GM23338 (cell line): ENCODE data around the gene SLC24A5. TPM values are rescaled to one million over a fixed set of nuclear protein-coding genes. Genes with fewer than 3 reads are reported as not detected.

Experiments
- ATAC-seq: fragments of 200-7000 bp; cut with Tn5 transposase; 3 replicates; pipeline ENCODE4 v1.9.1; 2020
- DNase-seq: peaks from one replicate; pipeline ENCODE4 v3.0.0-alpha.2; 2015; ENCODE audit warnings: low spot score
- H2AFZ ChIP-seq: fragments of 200-600 bp; sonication (generic); 2 replicates; pipeline ENCODE4 v1.8.0; 2016; ENCODE audit warnings: antibody characterized with exemption, mild to moderate bottlenecking, moderate library complexity
- H3F3A ChIP-seq: fragments of 200-600 bp; sonication (generic); replicated peaks from 2 replicates; pipeline ENCODE4 v1.8.0; 2017; ENCODE audit warnings: antibody characterized with exemption, mixed run types, low read depth
- H3K27ac ChIP-seq: fragments of 200-600 bp; sonication (generic); 2 replicates; pipeline ENCODE4 v1.6.1; 2016; ENCODE audit warnings: low read depth
- H3K27me3 ChIP-seq: fragments of 200-600 bp; sonication (generic); 2 replicates; pipeline ENCODE4 v1.8.0; 2016; ENCODE audit warnings: mild to moderate bottlenecking, mixed run types, moderate library complexity; ENCODE audit not compliant: insufficient read depth
- H3K36me3 ChIP-seq: fragments of 200-600 bp; sonication (generic); 2 replicates; pipeline ENCODE4 v1.8.0; 2016; ENCODE audit warnings: mild to moderate bottlenecking; ENCODE audit not compliant: insufficient read depth
- H3K4me1 ChIP-seq: fragments of 200-600 bp; sonication (generic); 2 replicates; pipeline ENCODE4 v1.8.0; 2016; ENCODE audit warnings: mild to moderate bottlenecking, moderate library complexity; ENCODE audit not compliant: insufficient read depth
- H3K4me2 ChIP-seq: fragments of 200-600 bp; sonication (generic); 2 replicates; pipeline ENCODE4 v1.7.1; 2017; ENCODE audit warnings: mixed run types
- H3K4me3 ChIP-seq: fragments of 200-600 bp; sonication (generic); 2 replicates; pipeline ENCODE4 v1.6.1; 2016; ENCODE audit warnings: mixed run types
- H3K79me2 ChIP-seq: fragments of 200-600 bp; sonication (generic); replicated peaks from 2 replicates; pipeline ENCODE4 v1.8.0; 2017; ENCODE audit warnings: mild to moderate bottlenecking; ENCODE audit not compliant: insufficient read depth
- H3K9me2 ChIP-seq: fragments of 200-600 bp; sonication (generic); 2 replicates; pipeline ENCODE4 v1.8.0; 2017; ENCODE audit not compliant: insufficient read depth
- H4K20me1 ChIP-seq: fragments of 200-600 bp; sonication (generic); replicated peaks from 2 replicates; pipeline ENCODE4 v1.8.0; 2017; ENCODE audit warnings: mild to moderate bottlenecking; ENCODE audit not compliant: insufficient read depth
- H3K27ac Mint-ChIP-seq: 2 replicates; pipeline ENCODE4 v1.8.0; 2020; ENCODE audit warnings: inconsistent platforms, mild to moderate bottlenecking, moderate library complexity, mixed read lengths
- H3K27me3 Mint-ChIP-seq: 3 replicates; pipeline ENCODE4 v1.8.0; 2022; ENCODE audit warnings: low read depth, mild to moderate bottlenecking, moderate library complexity, mixed read lengths, inconsistent platforms; ENCODE audit not compliant: insufficient read depth, poor library complexity
- H3K36me3 Mint-ChIP-seq: 3 replicates; pipeline ENCODE4 v1.8.0; 2021; ENCODE audit warnings: low read depth, mild to moderate bottlenecking, inconsistent platforms, moderate library complexity, mixed read lengths
- H3K4me1 Mint-ChIP-seq: 3 replicates; pipeline ENCODE4 v1.8.0; 2020; ENCODE audit warnings: mild to moderate bottlenecking, inconsistent platforms, mixed read lengths
- H3K4me3 Mint-ChIP-seq: 3 replicates; pipeline ENCODE4 v1.8.0; 2021; ENCODE audit warnings: moderate library complexity, mild to moderate bottlenecking, inconsistent platforms, mixed read lengths
- H3K9me3 Mint-ChIP-seq: 3 replicates; pipeline ENCODE4 v1.8.0; 2020; ENCODE audit warnings: moderate library complexity, mild to moderate bottlenecking, inconsistent platforms, mixed read lengths
- JUNB ChIP-seq: IDR thresholded peaks from one replicate; pipeline ENCODE4 v1.6.1; 2016; ENCODE audit warnings: antibody characterized with exemption; ENCODE audit not compliant: unreplicated experiment
- NANOG ChIP-seq: IDR thresholded peaks from 2 replicates; pipeline ENCODE4 v1.6.1; 2016; ENCODE audit warnings: antibody characterized with exemption, borderline replicate concordance
- POLR2AphosphoS5 ChIP-seq: IDR thresholded peaks from 2 replicates; pipeline ENCODE4 v1.6.1; 2016; ENCODE audit warnings: antibody characterized with exemption, low read depth
- STAT1 ChIP-seq: IDR thresholded peaks from one replicate; pipeline ENCODE4 v1.6.1; 2016; ENCODE audit warnings: antibody characterized with exemption; ENCODE audit not compliant: unreplicated experiment
- ZNF331 ChIP-seq: fragments of 250-450 bp; sonication (Bioruptor Pico); IDR thresholded peaks from 2 replicates; pipeline ENCODE4 v1.5.0; 2020; ENCODE audit warnings: low read depth, mild to moderate bottlenecking, moderate library complexity
- polyA plus RNA-seq: library from polyadenylated mRNA; unstranded; fragments of >200 nt; fragmentation: Nextera tagmentation; extraction: Ambion mirVana; gene quantifications from 2 replicates; pipeline ENCODE4 v1.2.1, GENCODE V29; 2016
- total RNA-seq: library from RNA; depleted of rRNA; stranded (reverse); fragments of >200 nt; shearing (Covaris generic); gene quantifications from 2 replicates; pipeline ENCODE4 v1.2.3, GENCODE V29; 2014
- TF ChIP-seq, protein P1 (sequence below): fragments of 250-450 bp; sonication (Bioruptor Pico); IDR thresholded peaks from 2 replicates; pipeline ENCODE4 v1.5.0; 2020; ENCODE audit warnings: mild to moderate bottlenecking, moderate library complexity
- TF ChIP-seq, protein P2 (sequence below): IDR thresholded peaks from one replicate; pipeline ENCODE4 v1.6.1; 2018; ENCODE audit warnings: antibody characterized with exemption; ENCODE audit not compliant: unreplicated experiment

Gene SLC24A5
- total and polyA plus RNA-seq, 2 experiments from 2014 or later, result 0.39 TPM; not detected in 1

DNA sequence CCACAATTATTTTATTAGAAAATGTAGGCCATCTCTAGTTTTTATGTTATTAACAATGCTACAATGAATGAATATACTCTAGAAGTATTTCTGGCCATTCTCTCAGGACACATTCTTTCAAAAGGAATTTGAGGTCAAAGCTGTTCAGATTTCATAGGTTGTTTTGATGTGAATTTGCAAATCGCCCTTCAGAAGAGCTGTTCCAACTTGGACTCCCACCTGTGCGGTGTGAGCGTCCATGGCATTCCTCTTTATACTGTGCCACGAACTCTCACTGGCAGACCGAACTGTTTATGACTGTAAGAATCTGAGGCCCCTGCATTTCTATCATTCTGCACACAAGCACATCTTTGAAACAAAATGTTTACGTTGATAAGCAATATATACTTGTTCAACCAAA is 18.6 kb upstream of the SLC24A5 start (continued):
- TF ChIP-seq, protein P1, sequence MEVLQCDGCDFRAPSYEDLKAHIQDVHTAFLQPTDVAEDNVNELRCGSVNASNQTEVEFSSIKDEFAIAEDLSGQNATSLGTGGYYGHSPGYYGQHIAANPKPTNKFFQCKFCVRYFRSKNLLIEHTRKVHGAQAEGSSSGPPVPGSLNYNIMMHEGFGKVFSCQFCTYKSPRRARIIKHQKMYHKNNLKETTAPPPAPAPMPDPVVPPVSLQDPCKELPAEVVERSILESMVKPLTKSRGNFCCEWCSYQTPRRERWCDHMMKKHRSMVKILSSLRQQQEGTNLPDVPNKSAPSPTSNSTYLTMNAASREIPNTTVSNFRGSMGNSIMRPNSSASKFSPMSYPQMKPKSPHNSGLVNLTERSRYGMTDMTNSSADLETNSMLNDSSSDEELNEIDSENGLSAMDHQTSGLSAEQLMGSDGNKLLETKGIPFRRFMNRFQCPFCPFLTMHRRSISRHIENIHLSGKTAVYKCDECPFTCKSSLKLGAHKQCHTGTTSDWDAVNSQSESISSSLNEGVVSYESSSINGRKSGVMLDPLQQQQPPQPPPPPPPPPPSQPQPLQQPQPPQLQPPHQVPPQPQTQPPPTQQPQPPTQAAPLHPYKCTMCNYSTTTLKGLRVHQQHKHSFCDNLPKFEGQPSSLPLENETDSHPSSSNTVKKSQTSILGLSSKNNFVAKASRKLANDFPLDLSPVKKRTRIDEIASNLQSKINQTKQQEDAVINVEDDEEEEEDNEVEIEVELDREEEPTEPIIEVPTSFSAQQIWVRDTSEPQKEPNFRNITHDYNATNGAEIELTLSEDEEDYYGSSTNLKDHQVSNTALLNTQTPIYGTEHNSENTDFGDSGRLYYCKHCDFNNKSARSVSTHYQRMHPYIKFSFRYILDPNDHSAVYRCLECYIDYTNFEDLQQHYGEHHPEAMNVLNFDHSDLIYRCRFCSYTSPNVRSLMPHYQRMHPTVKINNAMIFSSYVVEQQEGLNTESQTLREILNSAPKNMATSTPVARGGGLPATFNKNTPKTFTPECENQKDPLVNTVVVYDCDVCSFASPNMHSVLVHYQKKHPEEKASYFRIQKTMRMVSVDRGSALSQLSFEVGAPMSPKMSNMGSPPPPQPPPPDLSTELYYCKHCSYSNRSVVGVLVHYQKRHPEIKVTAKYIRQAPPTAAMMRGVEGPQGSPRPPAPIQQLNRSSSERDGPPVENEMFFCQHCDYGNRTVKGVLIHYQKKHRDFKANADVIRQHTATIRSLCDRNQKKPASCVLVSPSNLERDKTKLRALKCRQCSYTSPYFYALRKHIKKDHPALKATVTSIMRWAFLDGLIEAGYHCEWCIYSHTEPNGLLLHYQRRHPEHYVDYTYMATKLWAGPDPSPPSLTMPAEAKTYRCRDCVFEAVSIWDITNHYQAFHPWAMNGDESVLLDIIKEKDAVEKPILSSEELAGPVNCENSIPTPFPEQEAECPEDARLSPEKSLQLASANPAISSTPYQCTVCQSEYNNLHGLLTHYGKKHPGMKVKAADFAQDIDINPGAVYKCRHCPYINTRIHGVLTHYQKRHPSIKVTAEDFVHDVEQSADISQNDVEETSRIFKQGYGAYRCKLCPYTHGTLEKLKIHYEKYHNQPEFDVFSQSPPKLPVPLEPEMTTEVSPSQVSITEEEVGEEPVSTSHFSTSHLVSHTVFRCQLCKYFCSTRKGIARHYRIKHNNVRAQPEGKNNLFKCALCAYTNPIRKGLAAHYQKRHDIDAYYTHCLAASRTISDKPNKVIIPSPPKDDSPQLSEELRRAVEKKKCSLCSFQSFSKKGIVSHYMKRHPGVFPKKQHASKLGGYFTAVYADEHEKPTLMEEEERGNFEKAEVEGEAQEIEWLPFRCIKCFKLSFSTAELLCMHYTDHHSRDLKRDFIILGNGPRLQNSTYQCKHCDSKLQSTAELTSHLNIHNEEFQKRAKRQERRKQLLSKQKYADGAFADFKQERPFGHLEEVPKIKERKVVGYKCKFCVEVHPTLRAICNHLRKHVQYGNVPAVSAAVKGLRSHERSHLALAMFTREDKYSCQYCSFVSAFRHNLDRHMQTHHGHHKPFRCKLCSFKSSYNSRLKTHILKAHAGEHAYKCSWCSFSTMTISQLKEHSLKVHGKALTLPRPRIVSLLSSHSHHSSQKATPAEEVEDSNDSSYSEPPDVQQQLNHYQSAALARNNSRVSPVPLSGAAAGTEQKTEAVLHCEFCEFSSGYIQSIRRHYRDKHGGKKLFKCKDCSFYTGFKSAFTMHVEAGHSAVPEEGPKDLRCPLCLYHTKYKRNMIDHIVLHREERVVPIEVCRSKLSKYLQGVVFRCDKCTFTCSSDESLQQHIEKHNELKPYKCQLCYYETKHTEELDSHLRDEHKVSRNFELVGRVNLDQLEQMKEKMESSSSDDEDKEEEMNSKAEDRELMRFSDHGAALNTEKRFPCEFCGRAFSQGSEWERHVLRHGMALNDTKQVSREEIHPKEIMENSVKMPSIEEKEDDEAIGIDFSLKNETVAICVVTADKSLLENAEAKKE (CRISPR knock-in tag), result no peak
- TF ChIP-seq POLR2AphosphoS5 (no peak), STAT1 (no peak), NANOG (no peak)
- TF ChIP-seq, protein P2, sequence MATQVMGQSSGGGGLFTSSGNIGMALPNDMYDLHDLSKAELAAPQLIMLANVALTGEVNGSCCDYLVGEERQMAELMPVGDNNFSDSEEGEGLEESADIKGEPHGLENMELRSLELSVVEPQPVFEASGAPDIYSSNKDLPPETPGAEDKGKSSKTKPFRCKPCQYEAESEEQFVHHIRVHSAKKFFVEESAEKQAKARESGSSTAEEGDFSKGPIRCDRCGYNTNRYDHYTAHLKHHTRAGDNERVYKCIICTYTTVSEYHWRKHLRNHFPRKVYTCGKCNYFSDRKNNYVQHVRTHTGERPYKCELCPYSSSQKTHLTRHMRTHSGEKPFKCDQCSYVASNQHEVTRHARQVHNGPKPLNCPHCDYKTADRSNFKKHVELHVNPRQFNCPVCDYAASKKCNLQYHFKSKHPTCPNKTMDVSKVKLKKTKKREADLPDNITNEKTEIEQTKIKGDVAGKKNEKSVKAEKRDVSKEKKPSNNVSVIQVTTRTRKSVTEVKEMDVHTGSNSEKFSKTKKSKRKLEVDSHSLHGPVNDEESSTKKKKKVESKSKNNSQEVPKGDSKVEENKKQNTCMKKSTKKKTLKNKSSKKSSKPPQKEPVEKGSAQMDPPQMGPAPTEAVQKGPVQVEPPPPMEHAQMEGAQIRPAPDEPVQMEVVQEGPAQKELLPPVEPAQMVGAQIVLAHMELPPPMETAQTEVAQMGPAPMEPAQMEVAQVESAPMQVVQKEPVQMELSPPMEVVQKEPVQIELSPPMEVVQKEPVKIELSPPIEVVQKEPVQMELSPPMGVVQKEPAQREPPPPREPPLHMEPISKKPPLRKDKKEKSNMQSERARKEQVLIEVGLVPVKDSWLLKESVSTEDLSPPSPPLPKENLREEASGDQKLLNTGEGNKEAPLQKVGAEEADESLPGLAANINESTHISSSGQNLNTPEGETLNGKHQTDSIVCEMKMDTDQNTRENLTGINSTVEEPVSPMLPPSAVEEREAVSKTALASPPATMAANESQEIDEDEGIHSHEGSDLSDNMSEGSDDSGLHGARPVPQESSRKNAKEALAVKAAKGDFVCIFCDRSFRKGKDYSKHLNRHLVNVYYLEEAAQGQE, result no peak

DNA sequence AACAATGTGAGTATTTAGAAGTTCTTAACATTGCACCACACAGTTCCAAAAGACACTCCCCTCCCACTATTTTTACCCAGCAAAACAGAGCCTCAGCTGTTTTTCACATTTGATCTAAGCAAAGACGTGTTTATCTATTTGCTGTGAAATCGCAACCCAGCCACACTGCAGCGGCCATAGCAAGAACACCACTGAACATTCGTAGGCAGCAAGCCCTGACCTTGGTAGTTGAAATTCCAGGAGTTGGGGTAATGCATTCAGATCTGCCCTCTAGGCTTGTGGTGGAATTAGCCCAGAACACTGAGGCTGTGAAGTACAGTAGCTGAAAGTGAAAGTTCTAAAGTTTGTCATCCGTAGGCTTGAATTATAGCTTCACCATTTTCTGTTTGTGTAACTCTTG is 17.1 kb upstream of the SLC24A5 start:
- Mint-ChIP-seq H3K4me1 (no peaks in the 10 kb centered on the region), H3K36me3 (no peaks in the 10 kb centered on the region), H3K27ac (no peak overlapping the region), H3K27me3 (peaks cover 2% of the 10 kb centered on the region), H3K4me3 (no peak overlapping the region), H3K9me3 (no peaks in the 10 kb centered on the region)
- ATAC-seq (no peak), DNase-seq (no peak)
- Histone ChIP-seq H3K27ac (no peak overlapping the region), H2AFZ (peak overlapping the region; percentile 39; the same call in 1 of the 2 replicates), H3K36me3 (no peaks in the 10 kb centered on the region), H3K79me2 (no peaks in the 10 kb centered on the region), H4K20me1 (no peaks in the 10 kb centered on the region), H3K27me3 (no peaks in the 10 kb centered on the region), H3K4me2 (no peak overlapping the region), H3F3A (no peaks in the 10 kb centered on the region), H3K9me2 (no peaks in the 10 kb centered on the region; the same call in 1 of the 2 replicates), H3K4me3 (no peak overlapping the region), H3K4me1 (no peaks in the 10 kb centered on the region)
- TF ChIP-seq ZNF331 (CRISPR knock-in tag), result no peak
- no peak for TF ChIP-seq JUNB
- TF ChIP-seq, protein P1 (CRISPR knock-in tag), result no peak
